Mammary epithelial cell (primary cell): ENCODE data around the gene INPP5A.

Experiments used
- CTCF ChIP-seq, 2 donors: IDR thresholded peaks in 1 of 2; conservative IDR thresholded peaks in 1 of 2; 2 replicates each; pipeline ENCODE4 v1.5.1; 2011 to 2012; ENCODE audit warnings: inconsistent platforms in 2 of 2, low read length in 2 of 2, mild to moderate bottlenecking in 2 of 2, control low read depth in 1 of 2, low read depth in 1 of 2; ENCODE audit not compliant: insufficient read depth in 1 of 2; ENCODE audit errors: extremely low read depth in 1 of 2
- EZH2 ChIP-seq: IDR thresholded peaks from 2 replicates; pipeline ENCODE4 v1.6.1; 2012; ENCODE audit warnings: low read length, inconsistent platforms, borderline replicate concordance

GRCh38 chr10:132591166-132591971, 53.8 kb downstream of the INPP5A start:
- peak in 1 of 2 donors; percentile 37 for TF ChIP-seq CTCF (conservative IDR thresholded peaks at IDR 0.05 in 1 of 2, IDR thresholded peaks at IDR 0.05 in 1 of 2; ENCODE audit: extremely low read depth in 1 of 2, insufficient read depth in 1 of 2, low read depth in 1 of 2, low read length in 2 of 2)
- TF ChIP-seq EZH2, result no peak
